Posterior vena cava (tissue), 2 donors: ENCODE data around the gene KRT6A. TPM values are rescaled to one million over a fixed set of nuclear protein-coding genes. Genes with fewer than 3 reads are reported as not detected.

Source experiments
- DNase-seq: peaks from one replicate; pipeline ENCODE4 v3.0.0-alpha.2; 2020; ENCODE audit warnings: low spot score
- intact Hi-C, 2 donors: fragments of 100-400 bp; cut with DNase I; formaldehyde crosslinking; loops; one replicate each; pipeline versions ENCODE4 v1.14.1 to v1.14.2; 2022 to 2023
- long read RNA-seq, 2 donors: library from polyadenylated mRNA; unstranded; transcript quantifications; one replicate each; pipeline ENCODE4 v2.0.0, GENCODE V29; 2020 to 2021
- total RNA-seq, 2 donors: library from RNA; stranded (reverse); fragmentation: NEBNext Ultra II Directional; extraction: Animal tissue kit (Norgen Biotek cat#: 25700); gene quantifications; one replicate each; pipeline ENCODE4 v1.2.1, GENCODE V29; 2021
- donor health status: DM: yes; HTN: yes; CAD: no.
- donor health status: DM: yes; HTN: yes; CAD: no.

The KRT6A gene
- not detected for total RNA-seq
- long read RNA-seq, donor 1, result 0 reads
- long read RNA-seq, donor 2, result 0 reads

DNA sequence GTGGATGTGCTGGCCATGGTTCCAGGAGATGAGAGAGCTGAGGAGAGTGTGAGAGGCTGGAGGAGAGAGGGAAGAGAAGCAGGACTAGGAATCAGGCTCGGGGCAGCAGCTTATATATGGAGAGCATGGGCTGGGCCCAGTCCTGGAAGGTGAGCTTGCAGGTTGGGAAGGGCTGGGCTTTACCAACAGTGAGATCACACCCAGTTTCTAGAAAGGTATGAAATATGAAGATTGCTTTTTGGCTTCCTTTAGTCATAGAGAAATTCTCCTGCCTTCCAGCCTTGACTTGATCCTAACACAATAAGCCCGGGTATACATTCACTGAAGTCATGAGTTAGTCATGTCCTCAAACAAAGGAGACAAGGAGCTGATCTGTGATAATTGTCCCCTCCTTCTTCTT is at the start of gene KRT6A:
TSS of gene KRT6A (minus strand) at position 86 of the 400 bp plus-strand sequence. CDS start at position 17, 69 bp downstream.
- intact Hi-C loops, result no loop called here

DNA sequence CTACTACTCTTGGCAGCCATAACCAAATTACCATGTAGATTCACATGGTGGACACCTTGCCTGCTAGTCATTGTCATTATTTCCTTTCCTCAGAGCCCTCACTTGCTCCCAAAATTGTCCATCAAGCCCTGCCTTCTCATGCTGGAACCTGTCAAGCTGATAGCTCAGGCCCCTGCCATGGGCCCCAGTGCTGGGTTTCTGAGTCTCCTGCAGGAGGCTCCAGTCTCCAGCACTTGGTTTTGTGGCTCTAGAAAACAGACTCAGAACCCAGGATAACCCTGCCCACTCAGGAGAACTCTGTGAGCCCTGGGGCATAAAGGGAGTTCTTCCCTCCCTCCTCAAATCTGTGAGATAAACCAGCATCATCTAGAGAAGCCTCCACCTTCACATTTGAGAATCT is 49.1 kb upstream of the KRT6A start:
- no peak for DNase-seq
- intact Hi-C loops, result no loop called here

More for the DNA sequence above, at the start of gene KRT6A:
- DNase-seq, result no peak

DNA sequence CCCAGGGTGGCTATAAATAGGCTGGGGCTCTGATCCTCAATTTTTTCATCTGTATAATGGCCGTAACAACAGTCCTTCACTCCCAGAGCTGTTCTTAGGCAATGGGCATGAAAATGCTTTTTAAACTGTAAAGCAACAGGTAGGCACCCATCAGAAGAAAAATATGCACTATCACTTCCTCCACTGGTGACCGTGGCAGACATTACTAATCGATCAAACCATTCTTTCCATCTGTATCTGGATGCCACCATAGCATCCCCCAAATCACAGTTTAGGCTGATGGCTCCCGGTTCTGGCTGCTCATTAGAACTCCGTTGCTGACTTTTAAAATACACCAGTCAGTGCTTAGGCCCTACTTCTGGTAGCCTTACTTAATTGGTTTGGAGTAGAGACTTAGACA is 48.7 kb upstream of the KRT6A start:
- intact Hi-C loops, result no loop called here
- DNase-seq, result no peak

DNA sequence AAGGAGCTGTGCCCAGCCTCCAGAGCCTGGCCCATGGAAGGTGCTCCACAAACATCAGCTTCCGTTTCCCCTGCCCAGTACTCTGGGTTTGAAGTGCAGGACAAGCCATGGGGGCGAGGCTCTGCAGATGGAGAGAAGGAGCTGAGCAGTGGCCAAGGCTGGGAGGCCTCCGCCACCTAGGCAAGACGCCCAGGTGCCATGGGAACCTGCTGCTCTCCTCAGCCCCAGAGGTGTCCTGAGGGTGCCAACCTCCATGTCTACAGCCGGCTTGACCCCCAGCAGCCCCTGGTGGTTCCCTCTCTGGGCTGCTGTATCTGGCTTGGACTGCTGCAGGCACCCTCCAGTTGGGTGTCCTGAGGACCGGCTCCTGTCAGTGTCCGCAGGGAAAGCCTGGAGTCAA is 47.5 kb upstream of the KRT6A start:
- intact Hi-C loops, result no loop called here
- DNase-seq, result no peak

DNA sequence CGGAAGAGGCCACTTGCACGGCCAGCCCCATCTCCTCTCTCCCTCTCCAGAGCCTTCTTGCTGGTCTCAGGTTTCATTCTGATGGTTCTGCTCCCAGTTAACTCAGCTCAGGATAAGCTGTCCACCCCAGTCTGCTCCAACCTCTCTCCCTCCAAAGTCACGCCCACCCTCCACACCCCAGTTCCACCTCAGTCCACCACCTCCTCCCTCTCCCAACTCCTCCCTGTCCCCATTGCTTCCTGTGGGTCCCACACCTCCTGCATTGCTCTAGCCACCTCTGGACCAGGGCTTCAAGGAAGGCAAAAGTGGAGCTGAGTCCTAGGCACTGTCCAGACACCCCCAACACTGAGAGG is 46.7 kb upstream of the KRT6A start:
- intact Hi-C loops, result no loop called here
- no peak for DNase-seq

DNA sequence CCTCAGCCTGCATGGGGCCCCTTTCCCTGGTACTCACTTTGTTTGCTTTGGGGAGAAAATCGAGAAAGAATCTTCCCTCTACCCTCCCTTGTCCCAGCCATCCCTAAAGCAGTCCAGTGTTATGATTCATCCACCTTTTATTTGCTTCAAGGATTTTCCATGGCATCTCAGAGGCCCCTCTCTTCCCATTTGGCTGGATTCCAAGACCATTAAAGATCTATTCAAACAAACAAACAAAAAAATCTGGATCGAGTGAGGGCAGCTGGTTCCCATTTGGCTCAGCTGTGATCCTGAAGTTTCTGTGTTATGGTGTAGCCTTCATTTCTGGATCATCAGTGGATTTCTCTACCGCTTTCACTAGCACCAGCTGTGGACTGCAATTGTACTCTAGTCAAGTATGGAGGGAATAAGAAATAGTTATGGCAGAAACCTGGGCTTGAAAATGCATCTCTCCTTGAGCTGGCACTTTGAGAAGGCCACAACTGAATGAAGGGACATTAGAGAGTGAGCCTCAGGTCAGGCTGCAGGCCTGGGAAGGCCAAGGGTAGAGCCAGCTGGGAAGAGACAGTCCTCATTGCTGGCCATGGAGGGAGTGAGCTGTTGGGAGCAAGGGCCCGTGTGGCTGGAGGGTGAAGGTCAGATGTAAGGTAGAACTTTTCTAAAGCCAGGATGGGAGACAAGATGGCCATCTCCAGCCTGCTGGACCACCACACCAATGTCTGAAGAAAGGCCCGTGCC is 46.2 kb upstream of the KRT6A start:
- no peak for DNase-seq
- intact Hi-C loops, result no loop called here

DNA sequence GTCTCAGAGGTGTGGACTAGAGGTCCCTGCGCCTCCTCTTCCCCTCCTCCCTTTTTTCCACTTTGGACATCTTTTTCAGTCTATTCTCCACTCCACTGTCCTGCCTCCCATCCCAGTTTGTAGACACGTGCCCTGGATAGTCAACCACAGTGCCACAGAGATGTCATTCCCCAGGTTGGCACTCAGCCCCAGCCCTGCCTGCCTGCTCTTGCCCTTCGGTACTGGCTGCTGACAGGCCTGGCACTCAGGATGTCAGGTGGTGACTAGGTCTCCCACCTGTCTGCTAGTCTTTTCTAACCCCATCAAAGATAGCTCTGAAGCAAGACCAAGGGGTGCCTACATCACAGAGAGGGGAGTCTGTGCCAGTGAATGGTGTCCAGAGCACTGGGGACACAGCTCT is 44.0 kb upstream of the KRT6A start:
- DNase-seq, result no peak
- intact Hi-C loops, result no loop called here

DNA sequence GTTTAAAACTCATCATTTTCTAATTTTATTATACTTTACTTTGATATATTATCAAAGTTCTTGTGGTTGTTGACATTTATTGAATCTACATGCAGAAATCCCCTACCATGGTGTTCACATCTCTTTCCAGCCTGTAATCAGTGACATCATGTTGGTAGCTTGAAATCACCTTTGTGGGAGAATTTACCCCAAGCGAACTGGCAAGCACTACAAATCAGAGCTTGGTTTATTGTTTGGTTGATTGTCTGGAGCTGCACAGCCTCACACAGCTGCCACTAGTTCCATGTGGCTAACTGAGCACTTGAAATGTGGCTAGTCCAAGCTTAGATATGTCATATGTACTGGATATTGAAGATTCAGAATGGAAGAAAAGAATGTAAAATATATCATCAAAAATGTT is 42.5 kb upstream of the KRT6A start:
- no peak for DNase-seq
- intact Hi-C loops, result no loop called here

DNA sequence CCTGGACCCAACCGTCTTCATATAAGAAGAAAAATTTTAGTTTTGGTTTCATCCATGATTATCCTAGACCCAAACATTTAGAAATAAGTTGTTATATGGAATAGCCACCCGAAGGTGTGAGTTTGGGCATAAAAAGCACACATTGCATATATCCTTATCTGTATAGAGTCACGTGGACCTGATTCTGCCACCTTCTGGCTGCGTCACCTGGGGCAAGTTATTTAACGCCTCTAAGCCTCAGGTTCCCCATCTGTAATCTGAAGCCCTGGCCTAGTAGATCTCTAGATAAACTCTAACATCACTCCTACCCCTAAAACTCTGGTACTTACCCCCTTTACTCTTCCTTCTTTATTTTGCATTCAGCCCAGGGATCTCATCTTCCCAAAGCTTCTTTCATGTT is 41.4 kb upstream of the KRT6A start:
- no peak for DNase-seq
- intact Hi-C loops, result no loop called here

DNA sequence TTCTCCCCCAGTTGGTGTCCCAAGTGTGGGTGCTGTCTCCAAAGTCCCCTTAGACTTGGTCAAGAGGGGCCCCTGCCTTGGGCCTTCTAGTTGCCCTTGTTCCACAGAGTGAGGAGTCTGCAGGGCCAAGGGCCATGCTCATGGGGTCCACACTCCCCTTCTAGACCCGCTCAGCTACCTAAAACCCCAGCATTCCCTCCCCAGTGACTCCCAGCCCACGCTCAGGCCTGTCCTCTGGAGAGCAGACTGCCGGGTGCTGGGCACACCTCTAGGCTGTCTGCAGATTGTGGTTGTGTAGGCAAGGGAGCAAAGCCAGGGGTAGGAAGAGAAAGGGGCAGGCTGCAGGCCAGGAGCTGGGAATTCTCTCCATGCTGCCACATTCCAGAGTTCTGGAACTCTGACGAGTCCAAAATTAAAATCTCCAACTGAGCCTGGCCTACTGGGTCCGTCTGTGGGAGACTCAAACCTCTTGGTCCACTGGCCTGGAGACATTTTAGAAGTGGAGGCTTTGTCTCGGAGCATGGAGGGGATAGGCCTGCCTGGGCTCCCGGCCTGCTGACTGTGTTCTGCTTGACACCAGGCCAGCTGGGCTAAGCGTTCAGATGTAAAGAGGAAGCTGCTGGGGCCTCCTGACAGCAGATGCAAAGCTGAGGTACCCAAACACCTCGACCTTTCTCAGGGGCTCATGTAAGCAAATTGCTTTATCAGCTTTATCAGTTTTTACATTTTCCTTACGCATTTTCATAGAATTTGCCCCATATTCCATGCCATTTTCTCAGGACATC is 40.8 kb upstream of the KRT6A start:
- no peak for DNase-seq
- intact Hi-C loops, result no loop called here

DNA sequence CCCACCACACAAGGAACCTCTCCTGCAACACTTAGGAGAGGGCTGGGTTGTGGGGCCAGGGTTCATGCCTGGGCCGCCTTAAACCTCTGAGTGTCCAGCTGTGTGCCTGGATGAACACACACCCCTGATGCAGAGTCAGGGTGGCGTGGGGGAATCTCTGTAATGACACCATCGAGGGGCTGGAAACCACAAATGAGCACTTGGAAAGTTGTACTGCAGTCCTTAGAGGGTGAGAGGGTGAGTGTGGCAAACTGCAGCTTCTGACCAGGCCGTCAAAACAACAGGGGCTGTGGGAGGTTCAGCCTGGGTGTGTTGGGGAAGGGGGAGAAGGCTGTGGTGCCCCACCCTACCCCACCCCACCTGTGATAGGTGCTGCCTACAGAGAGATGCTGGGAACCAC is 39.6 kb upstream of the KRT6A start:
- intact Hi-C loops, result no loop called here
- DNase-seq, result no peak

DNA sequence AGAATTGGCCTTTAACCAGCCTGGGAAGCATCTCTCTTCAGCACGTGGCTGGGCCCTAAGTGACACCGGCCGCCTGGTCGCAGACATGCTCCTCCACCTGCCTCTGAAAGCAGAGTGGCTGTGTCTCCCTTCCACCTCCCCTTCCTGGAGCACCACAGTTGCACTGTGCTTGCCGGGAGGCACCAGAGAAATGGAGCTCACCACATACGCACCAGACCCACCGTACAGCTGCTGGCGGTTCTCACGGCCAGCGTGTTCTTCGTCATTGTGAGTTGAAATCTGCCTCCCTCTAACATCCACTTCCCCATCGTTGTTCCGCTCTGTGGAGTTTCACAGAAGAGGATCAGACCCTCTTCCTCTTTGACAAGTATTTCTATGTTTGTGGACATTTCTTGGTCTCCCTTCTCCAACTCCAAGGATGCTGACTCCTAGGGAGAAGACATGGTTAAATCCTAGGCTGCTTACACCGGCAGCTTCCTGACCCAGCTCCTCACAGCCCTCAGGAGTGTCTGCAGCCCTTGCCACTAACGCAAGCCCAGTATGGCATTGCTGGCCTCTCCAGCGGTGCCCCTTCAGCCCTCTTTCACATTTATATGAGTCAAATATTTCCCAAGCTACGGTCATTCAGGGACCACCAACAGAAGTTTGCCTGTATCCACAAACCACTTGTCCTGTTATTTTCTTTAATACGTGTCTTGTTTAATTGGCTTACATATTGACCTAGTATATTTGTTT is 38.7 kb upstream of the KRT6A start:
- intact Hi-C loops, result no loop called here
- DNase-seq, result peak; percentile 70

DNA sequence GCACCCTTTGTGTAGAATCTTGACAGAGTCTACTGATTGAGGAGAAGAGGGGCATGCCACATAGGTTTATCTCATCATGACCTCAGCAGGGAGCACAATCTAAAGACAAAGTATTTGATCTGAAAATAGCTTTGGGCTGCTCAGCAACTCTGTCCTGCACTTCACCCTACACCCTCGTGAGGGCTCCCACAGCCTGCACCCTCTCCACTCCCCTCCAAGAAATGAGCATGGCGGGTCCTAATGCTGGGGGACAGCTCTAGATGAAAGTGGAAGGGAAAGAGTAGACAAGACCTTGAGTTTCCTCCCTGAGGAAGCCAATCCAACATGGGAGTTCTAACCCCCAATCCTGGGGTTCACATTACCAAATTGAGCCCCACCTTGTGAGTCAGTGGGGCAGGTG is 37.8 kb upstream of the KRT6A start:
- no peak for DNase-seq
- intact Hi-C loops, result no loop called here

DNA sequence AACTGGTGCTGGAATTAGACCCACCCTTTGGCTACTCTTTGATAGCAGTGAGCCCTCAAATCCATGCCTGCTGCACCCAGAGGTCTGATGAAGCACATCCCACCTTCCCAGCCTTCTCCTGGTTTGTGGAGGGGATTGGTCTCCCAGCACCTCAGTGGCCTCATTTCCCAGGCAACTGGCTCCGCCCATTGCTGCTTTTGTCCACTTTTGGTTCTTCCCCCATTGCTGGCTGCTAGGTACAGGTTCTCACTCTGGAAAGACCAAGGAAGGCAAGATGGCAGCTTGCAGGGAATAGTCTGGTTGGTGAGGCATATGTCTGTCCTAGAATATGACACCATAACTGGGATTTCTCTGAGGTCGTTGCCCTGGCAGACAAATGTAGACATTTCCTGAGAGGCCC is 37.3 kb upstream of the KRT6A start:
- intact Hi-C loops, result no loop called here
- no peak for DNase-seq

DNA sequence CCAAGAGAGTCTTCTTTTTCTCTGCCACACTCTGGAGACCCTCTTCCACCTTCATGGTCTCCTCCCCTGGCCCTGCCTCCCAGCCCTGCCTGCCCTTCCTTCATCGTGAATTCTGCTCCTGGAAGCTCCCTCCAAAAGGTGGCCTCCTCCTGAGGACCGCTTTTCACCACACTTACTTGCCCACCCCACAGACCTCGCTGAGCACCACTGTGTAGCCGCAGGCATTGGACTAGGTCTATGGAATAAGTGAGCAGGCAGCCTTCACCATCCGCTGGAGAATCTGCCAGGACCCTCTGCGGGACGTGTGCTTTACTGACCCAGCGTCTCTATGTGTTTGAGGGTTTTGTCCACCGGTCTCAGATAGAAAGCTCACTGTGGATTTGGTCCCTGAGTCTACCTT is 36.8 kb upstream of the KRT6A start:
- intact Hi-C loops, result no loop called here

DNA sequence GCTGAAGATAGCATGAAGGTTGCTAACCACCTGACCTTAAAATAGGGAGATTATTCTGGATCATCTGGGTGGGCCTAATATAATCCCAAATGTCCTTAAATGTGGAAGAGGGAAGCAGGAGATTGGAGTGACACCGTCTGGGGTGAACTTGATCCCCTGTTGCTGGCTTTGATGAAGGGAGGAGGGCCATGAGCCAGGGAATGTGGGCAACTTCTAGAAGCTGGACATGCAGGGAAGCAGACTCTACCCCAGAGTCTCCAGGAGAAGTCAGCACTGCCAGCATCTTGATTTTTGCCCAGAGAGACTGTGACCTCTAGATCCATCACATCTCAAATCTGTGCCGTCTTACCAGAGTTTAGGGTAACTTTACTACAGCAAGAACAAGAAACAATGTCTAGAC is 36.4 kb upstream of the KRT6A start:
- no peak for DNase-seq
- intact Hi-C loops, result no loop called here

More for the DNA sequence above, 36.8 kb upstream of the KRT6A start:
- no peak for DNase-seq

DNA sequence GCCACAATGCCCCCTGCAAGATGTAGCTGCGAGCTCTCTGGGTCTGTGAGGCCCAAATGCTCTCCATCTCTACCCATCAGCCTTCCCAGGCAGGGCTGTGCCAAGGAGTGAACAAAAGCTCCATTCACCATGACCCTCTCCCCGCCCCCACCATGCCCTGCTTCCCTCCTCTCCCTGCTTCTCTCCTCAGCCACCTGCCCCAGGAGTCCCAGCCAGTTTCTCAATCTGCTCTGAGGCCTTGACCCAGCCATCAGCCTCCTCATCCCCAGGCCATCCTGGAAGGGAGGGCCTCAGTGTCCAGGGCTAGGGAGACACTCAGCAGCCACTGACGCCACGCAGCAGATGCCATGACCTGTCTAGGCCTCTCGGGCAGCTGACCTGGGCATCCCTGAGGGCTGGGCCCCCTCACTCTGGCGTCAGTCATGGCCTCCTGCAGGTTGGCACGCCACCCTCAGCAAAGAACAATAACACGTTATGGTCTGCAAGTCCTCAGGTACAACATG is 35.6 kb upstream of the KRT6A start:
- intact Hi-C loops, result no loop called here
- DNase-seq, result no peak

DNA sequence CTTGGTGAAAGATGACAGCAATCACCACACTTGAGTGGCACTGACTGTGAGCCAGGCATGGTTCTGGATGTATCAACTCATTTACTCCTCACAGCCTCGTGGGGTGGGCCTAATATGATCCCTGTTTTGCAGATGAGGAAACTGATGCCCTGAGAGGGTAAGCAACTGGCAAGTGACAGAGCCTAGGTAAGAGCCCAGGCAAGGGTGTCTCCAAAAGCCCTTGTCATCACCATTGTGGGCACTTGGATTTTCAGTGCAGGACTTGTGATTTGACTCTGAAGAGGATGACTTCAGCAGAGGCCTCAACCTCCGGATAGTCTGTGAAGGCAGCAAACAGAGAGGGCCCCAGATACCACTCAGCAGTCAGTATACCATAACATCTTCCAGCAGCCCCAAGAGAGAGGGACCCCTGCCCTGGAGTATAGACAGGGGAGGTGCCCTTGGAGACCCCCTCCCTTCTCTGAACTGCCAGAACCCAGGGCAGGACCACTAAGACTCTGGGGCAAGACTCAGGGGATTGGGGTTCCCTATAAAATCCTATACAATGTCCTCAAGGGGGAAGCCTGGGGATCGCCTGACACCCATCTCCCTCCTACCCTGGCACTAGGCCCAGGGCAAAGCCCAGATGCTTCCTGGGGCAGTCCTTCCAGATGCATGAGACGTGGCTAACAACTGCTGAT is 34.2 kb upstream of the KRT6A start:
- intact Hi-C loops, result no loop called here
- DNase-seq, result no peak

DNA sequence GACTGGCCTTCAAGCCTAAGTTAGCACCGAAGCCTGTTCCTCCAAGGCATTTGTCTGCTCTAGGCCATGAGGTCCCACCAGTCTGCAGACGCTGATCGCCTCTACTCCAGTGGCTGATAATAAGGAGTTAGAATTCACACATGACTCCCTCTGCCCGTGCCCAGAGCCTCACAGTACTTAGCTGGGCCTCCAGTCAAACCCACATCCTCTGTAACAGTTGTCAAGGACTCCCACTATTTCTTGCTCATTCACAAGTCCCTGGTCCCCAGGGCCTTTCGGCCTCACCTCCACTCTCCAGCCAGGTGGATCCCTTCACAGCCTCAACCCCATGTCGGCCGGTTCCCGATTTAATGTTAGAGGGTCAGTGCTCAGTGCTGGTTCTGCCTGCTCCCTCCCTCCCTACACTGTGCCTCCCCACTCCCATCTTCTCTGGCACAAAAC is 33.5 kb upstream of the KRT6A start:
- no peak for DNase-seq
- intact Hi-C loops, result no loop called here
